Keratinocyte (primary cell): ENCODE results near the gene SIM2. TPM values are rescaled to one million over a fixed set of nuclear protein-coding genes. Genes with fewer than 3 reads are reported as not detected.

ENCODE experiments used
- DNase-seq: peaks from one replicate; pipeline ENCODE4 v3.0.0-alpha.2; 2011; ENCODE audit warnings: low read depth, missing footprints, low spot score
- FAIRE-seq: peaks from 2 replicates; lab custom pipeline; 2011; peaks lifted over from hg19 to GRCh38; lab: Jason Lieb, UNC
- H2AFZ ChIP-seq: 2 replicates; pipeline ENCODE4 v1.6.0; 2012; ENCODE audit warnings: low read length, control low read depth, inconsistent platforms; ENCODE audit not compliant: control insufficient read depth
- H3K27ac ChIP-seq: 2 replicates; pipeline ENCODE4 v1.5.1; 2011; ENCODE audit warnings: low read length; ENCODE audit not compliant: control insufficient read depth, insufficient read depth
- H3K27me3 ChIP-seq: 3 replicates; pipeline ENCODE4 v1.6.0; 2011; ENCODE audit warnings: low read length; ENCODE audit not compliant: control insufficient read depth, insufficient read depth; ENCODE audit errors: extremely low read depth
- H3K36me3 ChIP-seq, 2 experiments: 2 replicates in 1 of 2; 3 replicates in 1 of 2; pipeline ENCODE4 v1.5.1; 2011; ENCODE audit warnings: low read length in 2 of 2, mild to moderate bottlenecking in 1 of 2; ENCODE audit not compliant: control insufficient read depth in 2 of 2, insufficient read depth in 2 of 2; ENCODE audit errors: extremely low read depth in 1 of 2
- H3K4me1 ChIP-seq: 3 replicates; pipeline ENCODE4 v1.5.1; 2011; ENCODE audit warnings: low read length; ENCODE audit not compliant: control insufficient read depth, insufficient read depth; ENCODE audit errors: extremely low read depth
- H3K4me2 ChIP-seq: 3 replicates; pipeline ENCODE4 v1.6.0; 2011; ENCODE audit warnings: low read depth, low read length; ENCODE audit not compliant: control insufficient read depth, insufficient read depth; ENCODE audit errors: extremely low read depth
- H3K4me3 ChIP-seq, 3 experiments: fragments of 200-600 bp in 1 of 3; sonication (generic) in 1 of 3; 2 replicates in 2 of 3; 3 replicates in 1 of 3; pipeline ENCODE4 v1.5.1; 2011 to 2016; ENCODE audit warnings: low read length in 3 of 3, mild to moderate bottlenecking in 3 of 3, control low read depth in 2 of 3, inconsistent platforms in 1 of 3, low read depth in 1 of 3, mixed read lengths in 1 of 3, mixed run types in 1 of 3, moderate library complexity in 1 of 3; ENCODE audit not compliant: control insufficient read depth in 2 of 3, insufficient read depth in 2 of 3; ENCODE audit errors: extremely low read depth in 1 of 3
- H3K79me2 ChIP-seq: 2 replicates; pipeline ENCODE4 v1.6.0; 2012; ENCODE audit warnings: low read length; ENCODE audit not compliant: control insufficient read depth, insufficient read depth
- H3K9ac ChIP-seq: 3 replicates; pipeline ENCODE4 v1.6.0; 2011; ENCODE audit warnings: low read length; ENCODE audit not compliant: control insufficient read depth, insufficient read depth; ENCODE audit errors: extremely low read depth
- H3K9me1 ChIP-seq: 3 replicates; pipeline ENCODE4 v1.6.0; 2011; ENCODE audit warnings: low read length; ENCODE audit not compliant: control insufficient read depth, insufficient read depth; ENCODE audit errors: extremely low read depth
- H3K9me3 ChIP-seq: 2 replicates; pipeline ENCODE4 v1.5.1; 2012; ENCODE audit warnings: low read depth, low read length; ENCODE audit not compliant: control insufficient read depth
- H4K20me1 ChIP-seq: 3 replicates; pipeline ENCODE4 v1.6.0; 2011; ENCODE audit warnings: low read length; ENCODE audit not compliant: control insufficient read depth, insufficient read depth; ENCODE audit errors: extremely low read depth
- EZH2 ChIP-seq: IDR thresholded peaks from one replicate; pipeline ENCODE4 v1.6.1; 2012; ENCODE audit warnings: inconsistent platforms, mild to moderate bottlenecking, low read length, moderate library complexity
- dilution Hi-C: fragments of 300-500 bp; cut with MboI; formaldehyde crosslinking; loops from one replicate; pipeline ENCODE4 v1.7.0; 2020; ENCODE audit warnings: low sequenced_read_pairs; ENCODE audit not compliant: extremely low pct_ligation_motif_present
- polyA plus RNA-seq, 5 experiments: library from polyadenylated mRNA; depleted of rRNA in 3 of 5; stranded (reverse) in 3 of 5; stranded (forward) in 1 of 5; unstranded in 1 of 5; fragments of >200 nt; gene quantifications; 1 replicate in 1 of 5; 2 replicates in 3 of 5; 3 replicates in 1 of 5; pipeline versions ENCODE4 v1.2.1 to v1.2.3, GENCODE V29; 2011 to 2012; ENCODE audit warnings: missing spikeins in 2 of 5, low read depth in 1 of 5, low replicate concordance in 1 of 5
- TF ChIP-seq, protein P1 (sequence below), 3 experiments: IDR thresholded peaks in 1 of 3; conservative IDR thresholded peaks in 1 of 3; optimal IDR thresholded peaks in 1 of 3; 2 replicates in 2 of 3; 3 replicates in 1 of 3; pipeline versions ENCODE3 to v1.5.1; 2011; ENCODE audit warnings: low read length in 3 of 3, mild to moderate bottlenecking in 3 of 3, moderate library complexity in 2 of 3, control low read depth in 1 of 3, inconsistent platforms in 1 of 3; ENCODE audit not compliant: insufficient read depth in 2 of 3; ENCODE audit errors: extremely low read depth in 1 of 3

SIM2 gene
- polyA plus RNA-seq, 1 donor (not counting 4 experiments of a cell fraction or from before 2014, with no cell fraction given) = 0.05 TPM

DNA sequence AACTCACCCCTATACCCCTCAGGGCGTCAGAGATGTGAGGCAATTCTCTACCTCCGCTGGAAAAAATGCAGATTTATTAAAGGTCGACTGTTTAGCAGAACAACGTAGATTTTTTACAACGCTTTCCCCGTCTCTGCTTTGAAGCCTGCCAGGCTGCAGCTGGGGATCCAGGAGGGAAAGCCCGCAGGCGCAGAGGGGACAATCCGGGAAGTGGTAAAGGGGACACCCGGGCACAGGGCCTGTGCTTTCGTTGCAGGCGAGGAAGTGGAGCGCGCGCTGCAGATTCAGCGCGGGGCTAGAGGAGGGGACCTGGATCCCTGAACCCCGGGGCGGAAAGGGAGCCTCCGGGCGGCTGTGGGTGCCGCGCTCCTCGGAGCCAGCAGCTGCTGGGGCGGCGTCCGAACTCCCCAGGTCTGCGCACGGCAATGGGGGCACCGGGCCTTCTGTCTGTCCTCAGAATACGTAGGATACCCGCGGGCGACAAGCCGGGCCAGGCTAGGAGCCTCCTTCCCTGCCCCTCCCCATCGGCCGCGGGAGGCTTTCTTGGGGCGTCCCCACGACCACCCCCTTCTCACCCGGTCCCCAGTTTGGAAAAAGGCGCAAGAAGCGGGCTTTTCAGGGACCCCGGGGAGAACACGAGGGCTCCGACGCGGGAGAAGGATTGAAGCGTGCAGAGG lies 5.5 kb downstream of the SIM2 start:
- Histone ChIP-seq H3K4me1 (peaks cover 13% of the 10 kb centered on the region), H3K36me3 (no peaks in the 10 kb centered on the region), H2AFZ (no peak overlapping the region), H4K20me1 (peaks cover 19% of the 10 kb centered on the region), H3K4me3 (no peak overlapping the region), H3K9ac (no peak overlapping the region), H3K79me2 (no peaks in the 10 kb centered on the region), H3K27me3 (peaks cover 100% of the 10 kb centered on the region), H3K27ac (no peak overlapping the region), H3K9me1 (no peaks in the 10 kb centered on the region), H3K4me2 (no peak overlapping the region), H3K9me3 (no peaks in the 10 kb centered on the region)
- DNase-seq = no peak
- dilution Hi-C loops = no loop called here
- no peak for FAIRE-seq
- TF ChIP-seq EZH2 = peak; percentile 79
- TF ChIP-seq, protein P1, sequence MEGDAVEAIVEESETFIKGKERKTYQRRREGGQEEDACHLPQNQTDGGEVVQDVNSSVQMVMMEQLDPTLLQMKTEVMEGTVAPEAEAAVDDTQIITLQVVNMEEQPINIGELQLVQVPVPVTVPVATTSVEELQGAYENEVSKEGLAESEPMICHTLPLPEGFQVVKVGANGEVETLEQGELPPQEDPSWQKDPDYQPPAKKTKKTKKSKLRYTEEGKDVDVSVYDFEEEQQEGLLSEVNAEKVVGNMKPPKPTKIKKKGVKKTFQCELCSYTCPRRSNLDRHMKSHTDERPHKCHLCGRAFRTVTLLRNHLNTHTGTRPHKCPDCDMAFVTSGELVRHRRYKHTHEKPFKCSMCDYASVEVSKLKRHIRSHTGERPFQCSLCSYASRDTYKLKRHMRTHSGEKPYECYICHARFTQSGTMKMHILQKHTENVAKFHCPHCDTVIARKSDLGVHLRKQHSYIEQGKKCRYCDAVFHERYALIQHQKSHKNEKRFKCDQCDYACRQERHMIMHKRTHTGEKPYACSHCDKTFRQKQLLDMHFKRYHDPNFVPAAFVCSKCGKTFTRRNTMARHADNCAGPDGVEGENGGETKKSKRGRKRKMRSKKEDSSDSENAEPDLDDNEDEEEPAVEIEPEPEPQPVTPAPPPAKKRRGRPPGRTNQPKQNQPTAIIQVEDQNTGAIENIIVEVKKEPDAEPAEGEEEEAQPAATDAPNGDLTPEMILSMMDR (optimal IDR thresholded peaks at IDR 0.05 in 1 of 3, IDR thresholded peaks at IDR 0.05 in 1 of 3, conservative IDR thresholded peaks at IDR 0.05 in 1 of 3; ENCODE audit: extremely low read depth in 1 of 3, insufficient read depth in 2 of 3, low read length in 3 of 3) = no peak

DNA sequence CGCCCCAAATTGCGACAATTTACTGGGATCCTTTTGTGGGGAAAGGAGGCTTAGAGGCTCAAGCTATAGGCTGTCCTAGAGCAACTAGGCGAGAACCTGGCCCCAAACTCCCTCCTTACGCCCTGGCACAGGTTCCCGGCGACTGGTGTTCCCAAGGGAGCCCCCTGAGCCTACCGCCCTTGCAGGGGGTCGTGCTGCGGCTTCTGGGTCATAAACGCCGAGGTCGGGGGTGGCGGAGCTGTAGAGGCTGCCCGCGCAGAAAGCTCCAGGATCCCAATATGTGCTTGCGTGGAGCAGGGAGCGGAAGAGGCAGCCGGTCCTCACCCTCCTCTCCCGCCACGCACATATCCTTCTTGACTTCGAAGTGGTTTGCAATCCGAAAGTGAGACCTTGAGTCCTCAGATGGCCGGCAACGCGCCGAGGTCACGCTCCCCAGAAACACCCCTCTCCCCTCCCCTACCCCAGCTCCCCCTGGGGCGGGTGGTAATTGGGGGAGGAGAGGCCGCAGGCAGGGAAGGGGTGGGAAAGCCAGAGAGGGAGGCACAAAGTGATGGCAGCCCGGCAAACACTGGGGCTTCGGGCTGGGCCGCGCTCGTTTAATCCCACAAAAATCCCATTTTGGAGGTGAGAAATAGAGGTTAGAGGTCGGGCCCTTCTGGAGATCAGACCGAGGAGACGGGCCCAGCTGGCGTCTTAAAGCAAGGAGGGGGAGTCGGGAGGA lies 6.2 kb downstream of the SIM2 start:
- Histone ChIP-seq H3K9ac (no peak overlapping the region), H3K9me3 (no peaks in the 10 kb centered on the region), H3K9me1 (no peaks in the 10 kb centered on the region), H4K20me1 (peaks cover 17% of the 10 kb centered on the region), H3K4me3 (no peak overlapping the region), H3K27ac (no peak overlapping the region), H3K36me3 (no peaks in the 10 kb centered on the region), H3K79me2 (no peaks in the 10 kb centered on the region), H2AFZ (no peak overlapping the region), H3K27me3 (peaks cover 100% of the 10 kb centered on the region), H3K4me2 (peak overlapping the region; percentile 22), H3K4me1 (peaks cover 13% of the 10 kb centered on the region)
- TF ChIP-seq EZH2 = no peak
- TF ChIP-seq, protein P1 (optimal IDR thresholded peaks at IDR 0.05 in 1 of 3, IDR thresholded peaks at IDR 0.05 in 1 of 3, conservative IDR thresholded peaks at IDR 0.05 in 1 of 3; ENCODE audit: extremely low read depth in 1 of 3, insufficient read depth in 2 of 3, low read length in 3 of 3) = no peak
- dilution Hi-C loops = no loop called here
- DNase-seq = no peak
- FAIRE-seq = no peak
